Nephron (organoid): ENCODE data around the gene ANKRD61.

Experiments used
- H3K27ac Mint-ChIP-seq, 3 experiments: 2 replicates each; pipeline ENCODE4 v1.8.0; 2020; ENCODE audit warnings: mixed read lengths in 3 of 3, mild to moderate bottlenecking in 2 of 3, moderate library complexity in 1 of 3
- H3K27me3 Mint-ChIP-seq: 2 replicates; pipeline ENCODE4 v1.8.0; 2021; ENCODE audit warnings: low read depth, mild to moderate bottlenecking, moderate library complexity, mixed read lengths
- H3K36me3 Mint-ChIP-seq: 2 replicates; pipeline ENCODE4 v1.8.0; 2020; ENCODE audit warnings: low read depth, mixed read lengths
- H3K4me1 Mint-ChIP-seq: 2 replicates; pipeline ENCODE4 v1.8.0; 2020; ENCODE audit warnings: mixed read lengths
- H3K4me3 Mint-ChIP-seq, 3 experiments: 2 replicates each; pipeline ENCODE4 v1.8.0; 2020; ENCODE audit warnings: mild to moderate bottlenecking in 3 of 3, mixed read lengths in 3 of 3, moderate library complexity in 2 of 3
- H3K9me3 Mint-ChIP-seq: 2 replicates; pipeline ENCODE4 v1.8.0; 2020; ENCODE audit warnings: mixed read lengths
- CTCF ChIP-seq, 3 experiments: fragments of 200-600 bp; sonication (generic); IDR thresholded peaks; one replicate each; pipeline ENCODE4 v1.5.0; 2021; ENCODE audit warnings: antibody characterized with exemption in 3 of 3; ENCODE audit not compliant: unreplicated experiment in 3 of 3

ANKRD61 gene

GRCh38 chr7:6022707-6023106 is 8.5 kb upstream of the ANKRD61 start:
- Mint-ChIP-seq H3K36me3 (peaks cover 86% of the 10 kb centered on the region), H3K27me3 (no peaks in the 10 kb centered on the region), H3K4me1 (no peaks in the 10 kb centered on the region), H3K27ac (no peak overlapping the region), H3K9me3 (no peaks in the 10 kb centered on the region), H3K4me3 (no peak overlapping the region)
- no peak for TF ChIP-seq CTCF (IDR thresholded peaks at IDR 0.05; ENCODE audit: unreplicated experiment in 3 of 3)

GRCh38 chr7:6023974-6024435 is 7.2 kb upstream of the ANKRD61 start:
- Mint-ChIP-seq H3K9me3 (no peaks in the 10 kb centered on the region), H3K4me3 (no peak overlapping the region), H3K36me3 (peaks cover 90% of the 10 kb centered on the region), H3K27me3 (no peaks in the 10 kb centered on the region), H3K27ac (no peak overlapping the region), H3K4me1 (no peaks in the 10 kb centered on the region)
- TF ChIP-seq CTCF (IDR thresholded peaks at IDR 0.05; ENCODE audit: unreplicated experiment in 3 of 3) = no peak

GRCh38 chr7:6026011-6026819 is 5.0 kb upstream of the ANKRD61 start:
- no peak overlapping the region for H3K4me3 Mint-ChIP-seq
- H3K27me3 Mint-ChIP-seq = no peaks in the 10 kb centered on the region
- no peak for TF ChIP-seq CTCF (IDR thresholded peaks at IDR 0.05; ENCODE audit: unreplicated experiment in 3 of 3)
- H3K4me1 Mint-ChIP-seq = no peaks in the 10 kb centered on the region
- no peaks in the 10 kb centered on the region for H3K9me3 Mint-ChIP-seq
- peaks cover 85% of the 10 kb centered on the region for H3K36me3 Mint-ChIP-seq
- no peak overlapping the region for H3K27ac Mint-ChIP-seq

GRCh38 chr7:6026820-6027311 is 4.3 kb upstream of the ANKRD61 start:
- H3K4me3 Mint-ChIP-seq = no peak overlapping the region
- peaks cover 84% of the 10 kb centered on the region for H3K36me3 Mint-ChIP-seq
- H3K4me1 Mint-ChIP-seq = no peaks in the 10 kb centered on the region
- no peak for TF ChIP-seq CTCF (IDR thresholded peaks at IDR 0.05; ENCODE audit: unreplicated experiment in 3 of 3)
- no peaks in the 10 kb centered on the region for H3K27me3 Mint-ChIP-seq
- H3K9me3 Mint-ChIP-seq = no peaks in the 10 kb centered on the region
- H3K27ac Mint-ChIP-seq = no peak overlapping the region

DNA sequence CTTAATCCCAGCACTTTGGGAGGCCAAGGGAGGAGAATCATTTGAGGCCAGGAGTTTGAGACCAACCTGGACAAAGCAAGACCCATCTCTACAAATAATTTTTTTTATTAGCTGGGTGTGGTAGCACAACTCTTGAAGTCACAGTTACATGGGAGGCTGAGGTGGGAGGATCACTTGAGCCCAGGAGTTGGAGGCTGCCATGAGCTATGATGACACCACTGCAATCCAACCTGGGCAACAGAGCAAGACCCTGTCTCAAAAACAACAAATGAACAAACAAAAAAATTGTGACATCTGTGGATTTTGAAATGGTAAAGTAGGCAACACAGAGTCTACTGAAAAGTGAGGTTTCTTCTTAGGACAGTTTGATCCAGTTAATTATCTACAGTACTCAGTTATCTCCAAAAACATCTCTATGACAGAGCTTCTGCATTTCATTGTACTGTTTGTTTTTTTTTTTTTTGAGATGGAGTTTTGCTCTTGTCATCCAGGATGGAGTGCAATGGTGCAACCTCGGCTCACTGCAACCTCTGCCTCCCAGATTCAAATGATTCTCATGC is 3.3 kb upstream of the ANKRD61 start:
- no peak for TF ChIP-seq CTCF (IDR thresholded peaks at IDR 0.05; ENCODE audit: unreplicated experiment in 3 of 3)
- H3K27me3 Mint-ChIP-seq = no peaks in the 10 kb centered on the region
- H3K36me3 Mint-ChIP-seq = peaks cover 80% of the 10 kb centered on the region
- H3K4me3 Mint-ChIP-seq = no peak overlapping the region
- no peaks in the 10 kb centered on the region for H3K9me3 Mint-ChIP-seq
- H3K27ac Mint-ChIP-seq = no peak overlapping the region
- H3K4me1 Mint-ChIP-seq = no peaks in the 10 kb centered on the region
